NCI-H1417 treated with DMSO at 0.1 percent for 48 hours (cell line): ENCODE results near the gene CMTM4.
A peak's percentile ranks its signal among the peaks of the same experiment; 100 is the strongest.
"Not testable (repeated sequence)": the region's sequence is repeated elsewhere in the genome, so short reads cannot be mapped to it uniquely, and the experiment has no call there.

ENCODE experiments used
- DNase-seq: peaks from one replicate; lab custom pipeline; 2025; lab: John Stamatoyannopoulos, UW

CMTM4 gene

GRCh38 chr16:66705790-66706505 is 9.4 kb upstream of the CMTM4 start:
- DNase-seq: no peak

- DNase-seq: no peak
These were observed 7.1 kb upstream of the CMTM4 start for GRCh38 chr16:66703406-66704215.

GRCh38 chr16:66701516-66701915 is 5.0 kb upstream of the CMTM4 start:
- no peak for DNase-seq

GRCh38 chr16:66701026-66701425 is 4.5 kb upstream of the CMTM4 start:
- DNase-seq: no peak

GRCh38 chr16:66699898-66700297 is 3.4 kb upstream of the CMTM4 start:
- DNase-seq: no peak

- no peak for DNase-seq
These were observed 1.5 kb upstream of the CMTM4 start for GRCh38 chr16:66698046-66698445.

GRCh38 chr16:66695935-66696668 is 441 bp downstream of the CMTM4 start:
- DNase-seq: peak; percentile 4

- no peak for DNase-seq
These were observed 1.0 kb downstream of the CMTM4 start for GRCh38 chr16:66695471-66695934.

GRCh38 chr16:66693149-66693548 is 3.4 kb downstream of the CMTM4 start:
- DNase-seq: no peak

- DNase-seq: no peak
These were observed 4.2 kb downstream of the CMTM4 start for GRCh38 chr16:66692341-66692740.

GRCh38 chr16:66691234-66691633 is 5.3 kb downstream of the CMTM4 start:
- DNase-seq: no peak

- DNase-seq: no peak
These were observed 6.3 kb downstream of the CMTM4 start for GRCh38 chr16:66690106-66690847.

- no peak for DNase-seq
These were observed 7.3 kb downstream of the CMTM4 start for GRCh38 chr16:66689282-66689681.

- DNase-seq: no peak
These were observed 8.5 kb downstream of the CMTM4 start for GRCh38 chr16:66687906-66688625.

- not testable (repeated sequence) for DNase-seq
These were observed 10.9 kb downstream of the CMTM4 start for GRCh38 chr16:66685501-66686115.

- no peak for DNase-seq
These were observed 14.3 kb downstream of the CMTM4 start for GRCh38 chr16:66682271-66682670.

GRCh38 chr16:66681676-66682075 is 14.9 kb downstream of the CMTM4 start:
- DNase-seq: no peak

- DNase-seq: no peak
These were observed 18.2 kb downstream of the CMTM4 start for GRCh38 chr16:66678337-66678736.

GRCh38 chr16:66677836-66678235 is 18.7 kb downstream of the CMTM4 start:
- no peak for DNase-seq

GRCh38 chr16:66677179-66677578 is 19.4 kb downstream of the CMTM4 start:
- DNase-seq: no peak

GRCh38 chr16:66676599-66676998 is 19.9 kb downstream of the CMTM4 start:
- no peak for DNase-seq
